HG03565 (cell line): Measurements from ENCODE around the gene SEC14L5.
"Not testable (repeated sequence)": the region's sequence is repeated elsewhere in the genome, so short reads cannot be mapped to it uniquely, and the experiment has no call there.

Source experiments
- ATAC-seq: cut with Tn5 transposase; IDR thresholded peaks from one replicate; pipeline ENCODE4 v1.9.1; 2021; ENCODE audit warnings: mild to moderate bottlenecking, moderate library complexity; ENCODE audit not compliant: unreplicated experiment

The SEC14L5 gene

DNA sequence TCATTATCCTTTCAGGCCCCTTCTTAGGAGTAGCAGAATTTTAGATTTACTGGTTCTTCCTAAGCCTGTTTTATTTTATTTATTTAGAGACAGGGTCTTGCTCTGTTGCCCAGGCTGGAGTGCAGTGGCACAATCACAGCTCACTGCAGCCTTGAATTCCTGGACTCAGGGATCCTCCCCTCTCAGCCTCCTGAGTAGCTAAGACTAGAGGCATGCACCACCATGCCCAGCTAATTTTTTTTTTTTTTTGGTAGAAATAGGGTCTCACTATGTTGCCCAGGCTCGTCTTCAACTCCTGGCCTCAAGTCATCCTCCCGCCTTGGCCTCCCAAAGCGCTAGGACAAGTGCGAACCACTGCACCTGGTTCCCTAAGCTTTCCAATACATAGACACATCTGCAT lies 28.5 kb upstream of the SEC14L5 start:
- not testable (repeated sequence) for ATAC-seq

GRCh38 chr16:4931381-4931780 lies 26.7 kb upstream of the SEC14L5 start:
- ATAC-seq = no peak

DNA sequence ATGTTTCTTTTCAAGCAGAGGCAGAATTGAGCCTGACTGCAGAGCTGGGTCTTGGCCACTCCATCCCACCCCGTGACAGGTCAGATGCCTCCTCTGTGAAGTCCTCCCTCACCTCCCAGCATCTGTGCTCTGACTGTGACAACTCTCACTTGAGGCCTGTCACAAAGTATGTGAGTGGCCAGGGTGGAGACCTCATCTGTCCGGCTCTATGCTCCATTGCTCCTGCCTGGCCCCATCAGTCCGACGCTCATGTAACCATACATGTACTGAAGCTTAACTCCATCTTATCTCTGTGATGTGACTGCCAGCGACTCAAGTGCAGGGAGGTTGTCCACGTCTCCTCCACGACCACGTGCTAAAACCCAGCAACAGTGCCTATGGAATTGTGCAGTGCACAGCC lies 24.7 kb upstream of the SEC14L5 start:
- ATAC-seq = no peak

DNA sequence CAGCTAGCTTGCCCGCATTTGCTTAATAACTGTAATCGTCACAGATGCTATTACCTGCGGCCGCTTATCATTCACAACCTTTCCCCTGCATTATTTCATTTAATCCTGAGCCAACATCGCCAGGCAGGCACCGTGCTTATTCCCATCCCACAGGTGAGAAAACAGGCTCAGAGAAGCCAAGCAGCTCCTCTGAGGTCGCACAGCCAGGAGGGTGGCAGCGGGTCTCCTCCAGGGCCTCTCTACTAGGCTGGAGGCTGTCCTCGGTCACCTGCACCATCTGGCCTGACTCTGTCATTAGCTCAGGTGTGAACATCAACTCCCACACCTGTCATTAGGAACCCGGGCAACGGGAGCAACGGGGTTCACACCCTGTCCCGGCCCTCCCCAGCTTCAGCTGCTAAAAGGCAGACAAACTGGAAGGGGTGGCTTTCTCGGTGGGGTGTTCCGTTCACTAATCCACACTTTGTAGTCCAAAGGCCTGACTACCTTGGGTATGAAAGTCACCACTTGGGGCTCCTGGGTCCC lies 24.2 kb upstream of the SEC14L5 start:
- no peak for ATAC-seq

- no peak for ATAC-seq
Observed at GRCh38 chr16:4934591-4934990, 23.5 kb upstream of the SEC14L5 start.

DNA sequence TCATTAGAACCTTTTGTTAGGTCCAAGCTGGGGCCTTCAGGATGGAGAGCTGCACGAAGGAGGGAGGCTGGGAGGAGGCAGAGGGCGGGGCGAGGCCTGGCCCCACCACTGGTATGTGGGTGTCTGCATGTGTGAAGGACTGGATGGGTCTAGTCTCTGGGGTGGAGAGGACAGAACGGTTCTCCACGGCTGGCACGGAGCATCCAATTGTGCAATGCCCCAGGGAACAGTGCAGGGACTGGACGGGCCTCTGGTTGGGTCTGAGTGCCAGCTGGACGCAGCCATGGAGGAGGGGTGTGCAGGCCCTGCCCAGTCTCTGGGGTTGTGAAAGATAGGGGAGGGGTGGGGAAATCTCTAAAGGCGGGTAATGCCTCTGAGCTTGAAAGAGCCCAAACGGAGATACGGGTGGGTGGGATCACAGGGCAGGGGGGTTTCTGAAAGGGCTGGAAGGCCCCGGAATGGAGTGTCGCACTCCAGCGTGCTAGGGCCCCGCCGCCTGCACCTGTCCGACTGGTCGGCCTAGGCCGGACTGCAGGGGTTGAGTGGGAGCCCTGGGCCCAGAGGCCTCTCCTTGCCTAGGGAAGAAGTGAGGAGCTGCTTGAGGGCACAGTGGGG lies 22.8 kb upstream of the SEC14L5 start:
- ATAC-seq = no peak

GRCh38 chr16:4936181-4936990 lies 21.7 kb upstream of the SEC14L5 start:
- ATAC-seq = no peak

GRCh38 chr16:4936991-4937781 lies 20.9 kb upstream of the SEC14L5 start, which contains the start of gene PPL:
PPL (minus strand) TSS chr16:4937148; CDS start chr16:4937045, 103 bp downstream.
- no peak for ATAC-seq

DNA sequence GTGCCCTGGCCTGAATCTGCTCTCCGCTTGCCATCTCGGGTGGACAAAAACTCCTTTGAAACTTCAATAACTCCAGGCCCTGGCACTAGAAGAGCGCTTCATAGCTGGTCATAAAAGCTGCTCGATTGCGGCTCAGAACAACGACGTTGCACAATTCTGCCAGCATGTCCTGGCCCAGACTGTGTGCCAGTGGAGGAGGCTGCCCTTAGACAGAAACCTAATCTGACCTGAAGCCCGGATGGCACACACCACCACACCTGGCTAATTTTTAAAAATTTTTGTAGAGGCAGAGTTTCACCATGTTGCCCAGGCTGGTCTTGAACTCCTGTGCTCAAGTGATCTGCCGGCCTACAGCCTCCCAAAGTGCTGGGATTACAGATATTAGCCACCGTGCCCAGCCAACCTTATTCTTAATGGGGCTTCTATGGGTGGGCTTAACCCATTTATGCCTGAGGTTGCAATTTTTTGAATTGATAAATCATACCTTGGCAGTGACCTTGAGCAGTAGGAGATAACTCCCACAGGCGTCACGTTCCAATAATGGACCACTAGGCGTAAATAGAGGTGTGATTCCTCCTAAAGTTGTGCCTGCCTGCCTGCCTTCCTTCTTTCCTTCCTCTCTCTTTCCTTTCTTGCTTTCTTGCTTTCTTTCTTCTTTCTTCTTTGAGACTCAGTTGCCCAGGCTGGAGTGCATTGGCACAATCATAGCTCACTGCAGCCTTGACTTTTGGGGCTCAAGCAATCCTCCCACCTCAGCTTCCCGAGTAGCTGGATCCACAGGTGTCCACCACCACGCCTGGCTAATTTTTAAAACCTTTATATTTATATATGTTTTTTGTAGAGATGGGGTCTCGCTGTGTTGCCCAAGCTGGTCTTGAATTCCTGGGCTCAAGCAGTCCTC lies 20.1 kb upstream of the SEC14L5 start:
- ATAC-seq = no peak

DNA sequence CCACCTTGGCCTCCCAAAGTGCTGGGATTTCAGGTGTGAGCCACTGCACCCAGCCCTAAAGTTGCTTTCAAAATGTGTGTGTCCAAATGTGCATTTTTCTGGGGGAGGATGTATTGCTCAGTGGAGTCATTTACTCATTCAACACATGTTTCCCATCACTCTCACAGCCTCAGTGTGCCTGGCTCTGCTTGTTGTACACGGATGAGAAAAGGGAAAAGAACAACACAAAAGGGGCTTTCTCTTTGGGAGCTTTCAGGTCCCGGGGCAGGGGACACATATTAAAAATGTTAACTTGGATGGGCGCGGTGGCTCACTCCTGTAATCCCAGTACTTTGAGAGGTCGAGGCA lies 19.5 kb upstream of the SEC14L5 start:
- no peak for ATAC-seq

DNA sequence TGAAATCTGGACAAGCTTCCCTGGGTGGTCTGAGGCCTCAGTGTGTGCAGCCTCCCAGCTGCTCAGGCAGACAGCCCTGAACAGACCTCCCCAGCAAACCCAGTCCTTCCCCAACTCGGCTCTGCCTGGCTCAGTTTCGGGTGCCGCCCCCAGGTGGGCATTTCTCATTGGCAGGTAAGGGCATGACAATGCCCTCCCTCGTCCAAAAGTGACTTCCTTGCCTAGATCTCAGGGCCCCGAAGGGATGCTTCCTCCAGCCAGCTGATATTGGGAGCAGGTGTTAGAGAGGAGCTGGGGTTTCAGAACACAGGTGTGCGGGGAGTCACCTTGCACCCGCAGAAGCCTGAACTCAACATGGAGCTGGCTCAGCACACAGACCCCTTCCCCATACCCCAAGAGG lies 17.4 kb upstream of the SEC14L5 start:
- ATAC-seq = no peak

DNA sequence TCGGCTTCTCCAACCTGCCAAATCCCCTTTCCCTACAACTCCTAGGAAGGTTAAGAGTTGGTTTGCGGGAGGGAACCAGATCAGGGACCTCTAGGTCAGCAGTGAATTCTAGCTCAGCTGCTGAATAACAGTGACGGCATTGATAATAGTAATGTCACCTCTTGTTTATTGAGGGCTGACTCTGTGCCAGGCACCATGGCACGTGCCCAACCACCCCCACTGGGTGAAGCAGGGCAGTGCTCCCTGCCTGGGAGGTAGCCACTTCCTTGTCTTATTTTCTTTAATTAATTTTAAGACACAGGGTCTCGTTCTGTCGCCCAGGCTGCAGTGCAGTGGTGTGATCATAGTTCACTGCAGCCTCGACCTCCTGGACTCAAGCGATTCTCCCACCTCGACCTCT lies 15.6 kb upstream of the SEC14L5 start:
- ATAC-seq = no peak

GRCh38 chr16:4944333-4945281 lies 13.5 kb upstream of the SEC14L5 start:
- no peak for ATAC-seq

DNA sequence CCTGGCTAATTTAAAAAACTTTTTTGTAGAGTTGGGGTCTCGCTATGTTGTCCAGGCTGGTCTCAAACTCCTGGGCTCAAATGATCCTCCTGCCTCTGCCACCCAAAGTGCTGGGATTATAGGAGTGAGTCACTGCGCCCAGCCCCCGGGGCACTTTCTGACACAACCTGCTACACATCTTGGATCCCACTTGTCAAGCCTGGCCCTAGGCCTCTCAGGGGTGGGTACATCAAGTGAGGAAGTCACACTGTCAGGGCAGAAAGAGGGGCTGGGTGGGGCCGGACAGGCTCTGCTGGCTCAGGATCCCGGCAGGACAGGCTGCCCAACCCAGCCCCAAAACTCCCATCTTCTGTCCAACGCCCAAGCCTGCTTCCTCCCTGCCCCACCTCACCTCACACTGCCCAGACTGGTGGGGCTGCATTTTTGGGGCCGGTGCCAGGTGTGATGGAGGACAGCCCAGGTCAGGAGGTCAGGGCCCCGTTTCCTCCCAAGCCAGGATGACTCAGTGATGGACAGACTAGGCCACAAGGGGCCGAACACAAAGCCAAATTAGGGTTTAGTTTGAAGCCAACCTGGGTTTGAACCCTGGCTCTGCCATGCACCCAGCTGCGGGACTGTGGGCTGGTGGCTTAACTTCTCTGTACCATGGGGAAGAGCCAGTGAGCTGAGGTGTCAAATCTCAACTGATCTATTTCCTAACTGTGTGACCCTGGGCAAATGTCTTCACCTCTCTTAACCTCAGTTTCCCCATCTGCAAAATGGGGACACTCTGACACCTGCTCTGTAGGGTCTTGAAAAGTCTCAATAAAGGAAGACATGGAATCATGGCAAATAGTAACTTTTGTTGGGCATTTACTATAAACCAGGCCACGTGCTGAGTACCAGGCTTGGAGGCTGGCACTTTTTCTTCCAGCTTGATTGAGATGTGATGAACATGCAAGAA lies 12.3 kb upstream of the SEC14L5 start:
- no peak for ATAC-seq

DNA sequence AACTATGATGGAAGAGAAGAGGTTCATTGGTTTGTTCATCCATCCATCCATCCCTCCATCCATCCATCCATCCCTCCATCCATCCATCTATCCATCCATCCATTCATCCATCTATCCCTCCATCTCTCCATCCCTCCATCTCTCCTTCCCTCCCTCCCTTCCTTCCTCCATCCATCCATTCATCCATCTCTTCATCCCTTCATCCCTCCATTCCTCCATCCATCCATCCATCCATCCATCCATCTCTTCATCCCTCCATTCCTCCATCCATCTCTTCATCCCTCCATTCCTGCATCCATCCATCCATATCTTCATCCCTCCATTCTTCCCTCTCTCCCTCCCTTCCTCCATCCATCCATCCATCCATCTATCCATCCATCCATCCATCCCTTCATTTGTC lies 11.2 kb upstream of the SEC14L5 start:
- no peak for ATAC-seq

DNA sequence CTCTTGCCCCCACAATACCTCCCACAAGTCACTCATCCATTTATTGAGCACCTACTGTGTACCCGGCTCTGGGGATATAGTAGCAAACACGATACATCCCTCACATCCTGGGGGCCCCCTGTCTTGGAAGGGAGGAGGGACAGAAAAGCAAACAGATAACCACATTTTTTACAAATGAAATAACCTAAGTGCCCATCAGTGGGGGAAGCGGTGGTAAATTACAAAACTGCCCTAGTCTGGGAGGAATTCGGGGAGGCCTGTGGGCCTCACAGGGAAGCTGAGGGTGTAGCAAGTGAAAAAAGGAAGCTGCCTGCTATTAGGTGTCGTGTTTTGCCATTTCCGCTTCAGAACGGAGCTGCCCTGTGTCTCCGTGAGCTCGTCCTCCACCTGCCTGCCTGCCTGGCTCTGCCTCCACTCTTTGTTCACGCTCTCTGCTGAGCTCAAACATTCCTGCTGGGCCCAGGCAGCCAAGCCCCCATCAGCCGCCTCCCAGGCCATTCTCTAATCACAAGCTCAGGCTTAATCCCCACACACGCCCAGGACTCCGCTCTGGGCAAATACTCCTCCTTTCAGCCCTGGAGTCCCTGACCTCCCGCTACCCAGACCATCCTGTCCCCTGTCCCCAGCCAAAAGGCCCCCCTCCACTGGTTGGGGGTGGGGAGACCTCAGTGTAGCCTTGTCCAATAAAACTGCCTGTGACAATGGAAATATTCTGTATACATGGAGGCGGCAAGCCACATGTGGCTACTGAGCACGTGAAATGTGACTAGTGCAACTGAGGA lies 10.2 kb upstream of the SEC14L5 start:
- ATAC-seq = no peak

- ATAC-seq = no peak
Observed at GRCh38 chr16:4948903-4949766, 9.0 kb upstream of the SEC14L5 start.
